KBM-7 (cell line): ENCODE data around the gene SLC5A2.
"Not testable (repeated sequence)": the region's sequence is repeated elsewhere in the genome, so short reads cannot be mapped to it uniquely, and the experiment has no call there.

Experiments
- DNase-seq: peaks from one replicate; pipeline ENCODE4 v3.0.0-alpha.2; 2015
- in situ Hi-C: fragments of 300-500 bp; cut with MboI; formaldehyde crosslinking; loops from 2 replicates; pipeline ENCODE4 v1.14.3; 2020; ENCODE audit warnings: low sequenced_read_pairs, low pct_unique_long_range_greater_than_20kb, mixed read lengths

The SLC5A2 gene

GRCh38 chr16:31483081-31483480 is at the start of gene SLC5A2:
TSS of gene SLC5A2 (plus strand) at chr16:31483123. CDS start at chr16:31483137, 14 bp downstream.
- in situ Hi-C loops, result no loop called here
- DNase-seq, result no peak

GRCh38 chr16:31435341-31436220 is 47.3 kb upstream of the SLC5A2 start:
- in situ Hi-C loops, result no loop called here

GRCh38 chr16:31436221-31437045 is 46.5 kb upstream of the SLC5A2 start:
- no peak for DNase-seq
- in situ Hi-C loops, result no loop called here

More at GRCh38 chr16:31435341-31436220, 47.3 kb upstream of the SLC5A2 start:
- no peak for DNase-seq

GRCh38 chr16:31438414-31438813 is 44.5 kb upstream of the SLC5A2 start:
- DNase-seq, result no peak
- in situ Hi-C loops, result no loop called here

- in situ Hi-C loops, DNase-seq: not testable (repeated sequence)
These were observed 43.9 kb upstream of the SLC5A2 start for GRCh38 chr16:31439023-31439422.

GRCh38 chr16:31439519-31439918 is 43.4 kb upstream of the SLC5A2 start:
- in situ Hi-C loops, result no loop called here
- no peak for DNase-seq

GRCh38 chr16:31440516-31441184 is 42.3 kb upstream of the SLC5A2 start:
- DNase-seq, result no peak
- in situ Hi-C loops, result no loop called here

- DNase-seq, result no peak
- in situ Hi-C loops, result no loop called here
These were observed 41.0 kb upstream of the SLC5A2 start for GRCh38 chr16:31441956-31442355.

GRCh38 chr16:31445931-31446330 is 37.0 kb upstream of the SLC5A2 start:
- DNase-seq, result peak; percentile 37
- in situ Hi-C loops, result not testable (repeated sequence)

- DNase-seq, result no peak
- in situ Hi-C loops, result no loop called here
These were observed 31.7 kb upstream of the SLC5A2 start for GRCh38 chr16:31451201-31451600.

GRCh38 chr16:31451681-31452351 is 31.1 kb upstream of the SLC5A2 start:
- peak; percentile 64 for DNase-seq
- in situ Hi-C loops, result no loop called here

- in situ Hi-C loops, result no loop called here
- no peak for DNase-seq
These were observed 30.3 kb upstream of the SLC5A2 start for GRCh38 chr16:31452631-31453106.

GRCh38 chr16:31453255-31454204 is 29.4 kb upstream of the SLC5A2 start:
- no peak for DNase-seq
- in situ Hi-C loops, result no loop called here

GRCh38 chr16:31455601-31456314 is 27.2 kb upstream of the SLC5A2 start:
- in situ Hi-C loops, result no loop called here
- peak; percentile 43 for DNase-seq

GRCh38 chr16:31456988-31457360 is 25.9 kb upstream of the SLC5A2 start:
- no peak for DNase-seq
- in situ Hi-C loops, result no loop called here

- peak; percentile 46 for DNase-seq
- in situ Hi-C loops, result no loop called here
These were observed 24.7 kb upstream of the SLC5A2 start for GRCh38 chr16:31458073-31458843.
